HAP-1 (cell line): ENCODE measurements around the gene KCNQ1OT1.
A peak's percentile ranks its signal among the peaks of the same experiment; 100 is the strongest.

Experiments used
- DNase-seq, 2 experiments: peaks; one replicate each; pipeline ENCODE4 v3.0.0-alpha.2; 2016 to 2020; ENCODE audit warnings: low spot score in 2 of 2
- H3K27me3 ChIP-seq: fragments of 250-450 bp; sonication (Bioruptor Pico); 2 replicates; pipeline ENCODE4 v1.5.1; 2020; ENCODE audit warnings: low read depth, mild to moderate bottlenecking, moderate library complexity
- H3K36me3 ChIP-seq: fragments of 250-450 bp; sonication (Bioruptor Pico); replicated peaks from 2 replicates; pipeline ENCODE4 v1.5.1; 2020; ENCODE audit warnings: mild to moderate bottlenecking
- H3K4me1 ChIP-seq: fragments of 250-450 bp; sonication (Bioruptor Pico); 2 replicates; pipeline ENCODE4 v1.5.1; 2020; ENCODE audit warnings: mild to moderate bottlenecking
- H3K4me3 ChIP-seq: fragments of 250-450 bp; sonication (Bioruptor Pico); 2 replicates; pipeline ENCODE4 v1.5.1; 2020; ENCODE audit warnings: mild to moderate bottlenecking, moderate library complexity
- H3K9me3 ChIP-seq: fragments of 250-450 bp; sonication (Bioruptor Pico); 2 replicates; pipeline ENCODE4 v1.5.1; 2020; ENCODE audit warnings: mild to moderate bottlenecking, moderate library complexity
- in situ Hi-C: fragments of 300-500 bp; cut with MboI; formaldehyde crosslinking; loops from 3 replicates; pipeline ENCODE4 v1.14.3; 2020; ENCODE audit warnings: low sequenced_read_pairs, inconsistent platforms, mixed read lengths

The KCNQ1OT1 gene

GRCh38 chr11:2708151-2708581, 8.4 kb upstream of the KCNQ1OT1 start:
- no peaks in the 10 kb centered on the region for H3K27me3 ChIP-seq

GRCh38 chr11:2707736-2708135, 7.9 kb upstream of the KCNQ1OT1 start:
- in situ Hi-C loops = no loop called here
- 0 out of 2 replicates have a peak, but pooled peaks cover 4% of the 10 kb centered on the region for H3K9me3 ChIP-seq
- no peaks in the 10 kb centered on the region for H3K4me1 ChIP-seq
- DNase-seq = no peak
- no peaks in the 10 kb centered on the region for H3K27me3 ChIP-seq
- no peaks in the 10 kb centered on the region for H3K36me3 ChIP-seq
- no peak overlapping the region for H3K4me3 ChIP-seq

More at GRCh38 chr11:2708151-2708581, 8.4 kb upstream of the KCNQ1OT1 start:
- Histone ChIP-seq H3K4me1 (no peaks in the 10 kb centered on the region), H3K4me3 (no peak overlapping the region), H3K36me3 (no peaks in the 10 kb centered on the region), H3K9me3 (0 out of 2 replicates have a peak, but pooled peaks cover 4% of the 10 kb centered on the region)
- no peak for DNase-seq
- in situ Hi-C loops = no loop called here

GRCh38 chr11:2706321-2706720, 6.5 kb upstream of the KCNQ1OT1 start:
- Histone ChIP-seq H3K4me3 (no peak overlapping the region), H3K4me1 (no peaks in the 10 kb centered on the region), H3K9me3 (0 out of 2 replicates have a peak, but pooled peaks cover 4% of the 10 kb centered on the region), H3K27me3 (no peaks in the 10 kb centered on the region), H3K36me3 (no peaks in the 10 kb centered on the region)
- no peak for DNase-seq
- in situ Hi-C loops = no loop called here

- no peaks in the 10 kb centered on the region for H3K9me3 ChIP-seq
- DNase-seq = no peak
- no peaks in the 10 kb centered on the region for H3K4me1 ChIP-seq
- H3K27me3 ChIP-seq = no peaks in the 10 kb centered on the region
- H3K36me3 ChIP-seq = no peaks in the 10 kb centered on the region
- in situ Hi-C loops = no loop called here
- H3K4me3 ChIP-seq = no peak overlapping the region
Observed at GRCh38 chr11:2704896-2705606, 5.3 kb upstream of the KCNQ1OT1 start.

GRCh38 chr11:2704356-2704755, 4.6 kb upstream of the KCNQ1OT1 start:
- Histone ChIP-seq H3K4me1 (no peaks in the 10 kb centered on the region), H3K36me3 (no peaks in the 10 kb centered on the region), H3K4me3 (no peak overlapping the region), H3K27me3 (no peaks in the 10 kb centered on the region), H3K9me3 (no peaks in the 10 kb centered on the region)
- no peak for DNase-seq
- in situ Hi-C loops = no loop called here

- in situ Hi-C loops = no loop called here
- Histone ChIP-seq H3K9me3 (no peaks in the 10 kb centered on the region), H3K27me3 (no peaks in the 10 kb centered on the region), H3K4me3 (no peak overlapping the region), H3K36me3 (no peaks in the 10 kb centered on the region), H3K4me1 (no peaks in the 10 kb centered on the region)
- DNase-seq = peak in 1 of 2 experiments; percentile 28
Observed at GRCh38 chr11:2703363-2704141, 3.8 kb upstream of the KCNQ1OT1 start.

GRCh38 chr11:2702771-2703362, 3.1 kb upstream of the KCNQ1OT1 start:
- Histone ChIP-seq H3K4me3 (no peak overlapping the region), H3K9me3 (no peaks in the 10 kb centered on the region), H3K36me3 (no peaks in the 10 kb centered on the region), H3K27me3 (no peaks in the 10 kb centered on the region), H3K4me1 (no peaks in the 10 kb centered on the region)
- in situ Hi-C loops = no loop called here
- no peak for DNase-seq

GRCh38 chr11:2701898-2702434, 2.2 kb upstream of the KCNQ1OT1 start:
- Histone ChIP-seq H3K4me3 (no peak overlapping the region), H3K27me3 (no peaks in the 10 kb centered on the region), H3K9me3 (no peaks in the 10 kb centered on the region), H3K4me1 (no peaks in the 10 kb centered on the region), H3K36me3 (no peaks in the 10 kb centered on the region)
- in situ Hi-C loops = no loop called here
- DNase-seq = no peak

- no peak overlapping the region for H3K4me3 ChIP-seq
- in situ Hi-C loops = no loop called here
- DNase-seq = no peak
- no peaks in the 10 kb centered on the region for H3K36me3 ChIP-seq
- H3K4me1 ChIP-seq = no peaks in the 10 kb centered on the region
- H3K27me3 ChIP-seq = no peaks in the 10 kb centered on the region
- no peaks in the 10 kb centered on the region for H3K9me3 ChIP-seq
Observed at GRCh38 chr11:2701230-2701629, 1.4 kb upstream of the KCNQ1OT1 start.

GRCh38 chr11:2700415-2701211, 819 bp upstream of the KCNQ1OT1 start:
- H3K9me3 ChIP-seq = no peaks in the 10 kb centered on the region
- H3K27me3 ChIP-seq = no peaks in the 10 kb centered on the region
- no peaks in the 10 kb centered on the region for H3K36me3 ChIP-seq
- no peak for DNase-seq
- in situ Hi-C loops = no loop called here
- H3K4me3 ChIP-seq = no peak overlapping the region
- no peaks in the 10 kb centered on the region for H3K4me1 ChIP-seq

GRCh38 chr11:2699185-2699530, 636 bp downstream of the KCNQ1OT1 start:
- in situ Hi-C loops = no loop called here
- no peak for DNase-seq
- Histone ChIP-seq H3K4me1 (no peaks in the 10 kb centered on the region), H3K36me3 (no peaks in the 10 kb centered on the region), H3K27me3 (no peaks in the 10 kb centered on the region), H3K9me3 (no peaks in the 10 kb centered on the region), H3K4me3 (no peak overlapping the region)

- no peaks in the 10 kb centered on the region for H3K4me1 ChIP-seq
- no peak overlapping the region for H3K4me3 ChIP-seq
- no peak for DNase-seq
- in situ Hi-C loops = no loop called here
- no peaks in the 10 kb centered on the region for H3K9me3 ChIP-seq
- no peaks in the 10 kb centered on the region for H3K36me3 ChIP-seq
- no peaks in the 10 kb centered on the region for H3K27me3 ChIP-seq
Observed at GRCh38 chr11:2698386-2699184, 1.2 kb downstream of the KCNQ1OT1 start.

GRCh38 chr11:2697866-2698265, 1.9 kb downstream of the KCNQ1OT1 start:
- Histone ChIP-seq H3K27me3 (no peaks in the 10 kb centered on the region), H3K9me3 (no peaks in the 10 kb centered on the region), H3K36me3 (no peaks in the 10 kb centered on the region), H3K4me1 (no peaks in the 10 kb centered on the region), H3K4me3 (no peak overlapping the region)
- DNase-seq = no peak
- in situ Hi-C loops = no loop called here
